ENCODE measurements around the gene IL17A.

Gene IL17A

GRCh38 chr6:52216932-52217575 is 30.9 kb downstream of the IL17A start:
- DNase-seq (ENCODE audit: low spot score) = no peak

GRCh38 chr6:52217761-52218160 is 31.6 kb downstream of the IL17A start:
- DNase-seq (ENCODE audit: low spot score) = no peak

- no peak for DNase-seq (ENCODE audit: low spot score)
These were observed 35.1 kb downstream of the IL17A start for GRCh38 chr6:52221302-52221701.

GRCh38 chr6:52227495-52227894 is 41.3 kb downstream of the IL17A start:
- DNase-seq (ENCODE audit: low spot score) = no peak

GRCh38 chr6:52230685-52231084 is 44.5 kb downstream of the IL17A start:
- no peak for DNase-seq (ENCODE audit: low spot score)

GRCh38 chr6:52231406-52232127 is 45.4 kb downstream of the IL17A start:
- DNase-seq (ENCODE audit: low spot score) = no peak

- no peak for DNase-seq (ENCODE audit: low spot score)
These were observed 46.8 kb downstream of the IL17A start for GRCh38 chr6:52233005-52233404.

GRCh38 chr6:52233975-52234823 is 48.0 kb downstream of the IL17A start:
- peak; percentile 3 for DNase-seq (ENCODE audit: low spot score)
